ENCODE measurements around the gene PREB.

The PREB gene

GRCh38 chr2:27099334-27099955 is 35.0 kb downstream of the PREB start:
- DNase-seq (ENCODE audit: insufficient read length, low spot score) (no peak), FAIRE-seq (no peak)

GRCh38 chr2:27097341-27097740 is 37.1 kb downstream of the PREB start:
- no peak for TF ChIP-seq CTCF (IDR thresholded peaks at IDR 0.05; ENCODE audit: insufficient read depth, missing control alignments)
- DNase-seq (ENCODE audit: insufficient read length, low spot score) (no peak), FAIRE-seq (no peak)

More at GRCh38 chr2:27099334-27099955, 35.0 kb downstream of the PREB start:
- no peak for TF ChIP-seq CTCF (IDR thresholded peaks at IDR 0.05; ENCODE audit: insufficient read depth, missing control alignments)

GRCh38 chr2:27096748-27097297 is 37.6 kb downstream of the PREB start:
- DNase-seq (ENCODE audit: insufficient read length, low spot score) = no peak
- FAIRE-seq = no peak
- TF ChIP-seq CTCF (IDR thresholded peaks at IDR 0.05; ENCODE audit: insufficient read depth, missing control alignments) = no peak

- DNase-seq (ENCODE audit: insufficient read length, low spot score) (peak; percentile 91), FAIRE-seq (no peak)
- TF ChIP-seq CTCF (IDR thresholded peaks at IDR 0.05; ENCODE audit: insufficient read depth, missing control alignments) = no peak
Measured at GRCh38 chr2:27095745-27096651, 38.4 kb downstream of the PREB start.

GRCh38 chr2:27095427-27095744 is 39.0 kb downstream of the PREB start:
- DNase-seq (ENCODE audit: insufficient read length, low spot score) (no peak), FAIRE-seq (no peak)
- no peak for TF ChIP-seq CTCF (IDR thresholded peaks at IDR 0.05; ENCODE audit: insufficient read depth, missing control alignments)

- DNase-seq (ENCODE audit: insufficient read length, low spot score) (no peak), FAIRE-seq (no peak)
- TF ChIP-seq CTCF (IDR thresholded peaks at IDR 0.05; ENCODE audit: insufficient read depth, missing control alignments) = no peak
Measured at GRCh38 chr2:27094353-27094984, 40.0 kb downstream of the PREB start.

All from D721Med (cell line).